SK-N-SH treated with all-trans-retinoic acid at 6 μM for 48 hours (cell line): ENCODE measurements around the gene TRIM40.

ENCODE experiments used
- ATAC-seq: fragments of 200-7000 bp; cut with Tn5 transposase; 3 replicates; pipeline ENCODE4 v1.9.1; 2020; ENCODE audit warnings: mild to moderate bottlenecking, moderate library complexity
- ARNTL ChIP-seq: fragments of 450-650 bp; formaldehyde crosslinking; IDR thresholded peaks from 2 replicates; pipeline ENCODE4 v1.5.0; 2020; ENCODE audit warnings: low read depth, mild to moderate bottlenecking, moderate library complexity, borderline replicate concordance
- BACH2 ChIP-seq: fragments of 250-450 bp; sonication (Bioruptor Pico); IDR thresholded peaks from 2 replicates; pipeline ENCODE4 v1.9.0; 2021; ENCODE audit warnings: mild to moderate bottlenecking, borderline replicate concordance
- CSDC2 ChIP-seq: fragments of 250-450 bp; sonication (Bioruptor Pico); IDR thresholded peaks from 2 replicates; pipeline ENCODE4 v1.5.0; 2020; ENCODE audit warnings: mild to moderate bottlenecking, moderate library complexity
- ESRRG ChIP-seq: fragments of 250-450 bp; sonication (Bioruptor Pico); IDR thresholded peaks from 2 replicates; pipeline ENCODE4 v1.6.1; 2021; ENCODE audit warnings: mild to moderate bottlenecking
- GLIS3 ChIP-seq: fragments of 250-450 bp; sonication (Bioruptor Pico); IDR thresholded peaks from 2 replicates; pipeline ENCODE4 v1.5.0; 2020; ENCODE audit warnings: mild to moderate bottlenecking, moderate library complexity
- ISL1 ChIP-seq: fragments of 250-450 bp; sonication (Bioruptor Pico); IDR thresholded peaks from 2 replicates; pipeline ENCODE4 v2.1.2; 2022; ENCODE audit warnings: mild to moderate bottlenecking, moderate library complexity
- OSR1 ChIP-seq: fragments of 250-450 bp; sonication (Bioruptor Pico); IDR thresholded peaks from 2 replicates; pipeline ENCODE4 v1.8.0; 2022; ENCODE audit warnings: moderate library complexity, mild to moderate bottlenecking, inconsistent platforms
- PPARA ChIP-seq: fragments of 250-450 bp; sonication (Bioruptor Pico); IDR thresholded peaks from 2 replicates; pipeline ENCODE4 v1.5.0; 2020; ENCODE audit warnings: mild to moderate bottlenecking, borderline replicate concordance
- SNAI2 ChIP-seq: fragments of 250-450 bp; sonication (Bioruptor Pico); IDR thresholded peaks from 2 replicates; pipeline ENCODE4 v1.5.0; 2020; ENCODE audit warnings: mild to moderate bottlenecking, moderate library complexity
- TCF4 ChIP-seq: fragments of 250-450 bp; sonication (Bioruptor Pico); IDR thresholded peaks from 2 replicates; pipeline ENCODE4 v1.8.0; 2021; ENCODE audit warnings: mild to moderate bottlenecking, moderate library complexity, borderline replicate concordance
- TOX ChIP-seq: fragments of 250-450 bp; sonication (Bioruptor Pico); IDR thresholded peaks from 2 replicates; pipeline ENCODE4 v1.8.0; 2021; ENCODE audit warnings: mild to moderate bottlenecking, moderate library complexity, borderline replicate concordance
- ZC3H10 ChIP-seq: fragments of 250-450 bp; sonication (Bioruptor Pico); IDR thresholded peaks from 2 replicates; pipeline ENCODE4 v1.5.1; 2021; ENCODE audit warnings: mild to moderate bottlenecking, moderate library complexity
- ZFP3 ChIP-seq: fragments of 250-450 bp; sonication (Bioruptor Pico); IDR thresholded peaks from 2 replicates; pipeline ENCODE4 v1.5.0; 2020; ENCODE audit warnings: mild to moderate bottlenecking, moderate library complexity
- ZFP30 ChIP-seq: fragments of 450-650 bp; formaldehyde crosslinking; IDR thresholded peaks from 2 replicates; pipeline ENCODE4 v1.5.0; 2022; ENCODE audit warnings: mild to moderate bottlenecking, moderate library complexity
- ZNF565 ChIP-seq: fragments of 450-650 bp; formaldehyde crosslinking; conservative IDR thresholded peaks from 2 replicates; pipeline ENCODE4 v1.5.0; 2020; ENCODE audit warnings: low read depth, mild to moderate bottlenecking, moderate library complexity
- TF ChIP-seq, protein P1 (sequence below): fragments of 250-450 bp; sonication (Bioruptor Pico); IDR thresholded peaks from 2 replicates; pipeline ENCODE4 v1.8.0; 2021; ENCODE audit warnings: low read depth, mild to moderate bottlenecking, moderate library complexity, borderline replicate concordance
- TF ChIP-seq, protein P2 (sequence below): fragments of 250-450 bp; sonication (Bioruptor Pico); IDR thresholded peaks from 2 replicates; pipeline ENCODE4 v1.8.0; 2020; ENCODE audit warnings: mild to moderate bottlenecking, moderate library complexity, borderline replicate concordance
- TF ChIP-seq, protein P3 (sequence below): fragments of 250-450 bp; sonication (Bioruptor Pico); IDR thresholded peaks from 2 replicates; pipeline ENCODE4 v1.5.1; 2020; ENCODE audit warnings: low read depth, mild to moderate bottlenecking, moderate library complexity

The TRIM40 gene

DNA sequence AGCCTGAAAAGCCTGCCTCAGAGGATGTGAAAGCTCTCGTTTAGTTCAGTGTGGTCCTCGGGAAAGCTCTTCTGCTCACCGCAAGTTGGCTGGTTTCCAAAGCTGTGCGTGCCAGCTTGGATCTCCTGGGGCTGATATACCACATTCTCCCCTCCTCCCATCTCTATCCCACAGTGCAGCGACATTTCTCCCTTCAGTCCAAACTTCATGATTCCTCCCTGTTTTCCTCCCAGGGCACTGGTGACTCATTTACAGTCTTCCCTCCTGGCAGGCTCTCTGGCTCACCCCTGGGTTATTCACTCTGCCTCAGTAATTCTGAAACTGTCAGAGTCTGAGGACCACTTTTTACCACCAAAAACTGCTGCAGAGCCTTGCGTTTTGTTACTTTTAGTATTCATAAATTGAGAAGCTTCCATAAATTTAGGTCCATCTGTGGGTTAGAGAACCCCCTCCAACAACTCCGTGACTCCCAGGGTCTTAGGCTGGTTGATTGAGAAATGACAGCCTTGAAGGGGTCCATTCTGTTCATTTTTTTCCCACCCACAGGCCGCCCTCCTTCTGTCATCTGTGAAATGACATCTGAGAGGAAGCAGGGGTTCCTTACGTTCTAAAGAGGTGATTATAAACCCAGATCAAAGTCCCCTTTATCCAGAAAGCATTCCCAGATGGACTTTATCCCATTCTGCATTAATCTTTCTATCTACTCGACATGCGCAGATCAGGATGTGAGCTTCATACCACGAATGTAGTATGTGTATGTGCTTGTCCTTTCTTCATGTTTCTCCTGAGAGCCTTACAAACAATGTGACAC is 19.0 kb downstream of the TRIM40 start:
- TF ChIP-seq, protein P1, sequence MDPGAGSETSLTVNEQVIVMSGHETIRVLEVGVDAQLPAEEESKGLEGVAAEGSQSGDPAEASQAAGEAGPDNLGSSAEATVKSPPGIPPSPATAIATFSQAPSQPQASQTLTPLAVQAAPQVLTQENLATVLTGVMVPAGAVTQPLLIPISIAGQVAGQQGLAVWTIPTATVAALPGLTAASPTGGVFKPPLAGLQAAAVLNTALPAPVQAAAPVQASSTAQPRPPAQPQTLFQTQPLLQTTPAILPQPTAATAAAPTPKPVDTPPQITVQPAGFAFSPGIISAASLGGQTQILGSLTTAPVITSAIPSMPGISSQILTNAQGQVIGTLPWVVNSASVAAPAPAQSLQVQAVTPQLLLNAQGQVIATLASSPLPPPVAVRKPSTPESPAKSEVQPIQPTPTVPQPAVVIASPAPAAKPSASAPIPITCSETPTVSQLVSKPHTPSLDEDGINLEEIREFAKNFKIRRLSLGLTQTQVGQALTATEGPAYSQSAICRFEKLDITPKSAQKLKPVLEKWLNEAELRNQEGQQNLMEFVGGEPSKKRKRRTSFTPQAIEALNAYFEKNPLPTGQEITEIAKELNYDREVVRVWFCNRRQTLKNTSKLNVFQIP (CRISPR knock-in tag): no peak
- TF ChIP-seq TCF4 (CRISPR knock-in tag) (no peak), ZFP30 (no peak), ISL1 (no peak), SNAI2 (no peak), ZFP3 (CRISPR knock-in tag) (no peak), PPARA (no peak), ZC3H10 (CRISPR knock-in tag) (no peak), BACH2 (CRISPR knock-in tag) (no peak), TOX (CRISPR knock-in tag) (no peak)
- TF ChIP-seq, protein P2, sequence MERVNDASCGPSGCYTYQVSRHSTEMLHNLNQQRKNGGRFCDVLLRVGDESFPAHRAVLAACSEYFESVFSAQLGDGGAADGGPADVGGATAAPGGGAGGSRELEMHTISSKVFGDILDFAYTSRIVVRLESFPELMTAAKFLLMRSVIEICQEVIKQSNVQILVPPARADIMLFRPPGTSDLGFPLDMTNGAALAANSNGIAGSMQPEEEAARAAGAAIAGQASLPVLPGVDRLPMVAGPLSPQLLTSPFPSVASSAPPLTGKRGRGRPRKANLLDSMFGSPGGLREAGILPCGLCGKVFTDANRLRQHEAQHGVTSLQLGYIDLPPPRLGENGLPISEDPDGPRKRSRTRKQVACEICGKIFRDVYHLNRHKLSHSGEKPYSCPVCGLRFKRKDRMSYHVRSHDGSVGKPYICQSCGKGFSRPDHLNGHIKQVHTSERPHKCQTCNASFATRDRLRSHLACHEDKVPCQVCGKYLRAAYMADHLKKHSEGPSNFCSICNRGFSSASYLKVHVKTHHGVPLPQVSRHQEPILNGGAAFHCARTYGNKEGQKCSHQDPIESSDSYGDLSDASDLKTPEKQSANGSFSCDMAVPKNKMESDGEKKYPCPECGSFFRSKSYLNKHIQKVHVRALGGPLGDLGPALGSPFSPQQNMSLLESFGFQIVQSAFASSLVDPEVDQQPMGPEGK: no peak
- TF ChIP-seq, protein P3, sequence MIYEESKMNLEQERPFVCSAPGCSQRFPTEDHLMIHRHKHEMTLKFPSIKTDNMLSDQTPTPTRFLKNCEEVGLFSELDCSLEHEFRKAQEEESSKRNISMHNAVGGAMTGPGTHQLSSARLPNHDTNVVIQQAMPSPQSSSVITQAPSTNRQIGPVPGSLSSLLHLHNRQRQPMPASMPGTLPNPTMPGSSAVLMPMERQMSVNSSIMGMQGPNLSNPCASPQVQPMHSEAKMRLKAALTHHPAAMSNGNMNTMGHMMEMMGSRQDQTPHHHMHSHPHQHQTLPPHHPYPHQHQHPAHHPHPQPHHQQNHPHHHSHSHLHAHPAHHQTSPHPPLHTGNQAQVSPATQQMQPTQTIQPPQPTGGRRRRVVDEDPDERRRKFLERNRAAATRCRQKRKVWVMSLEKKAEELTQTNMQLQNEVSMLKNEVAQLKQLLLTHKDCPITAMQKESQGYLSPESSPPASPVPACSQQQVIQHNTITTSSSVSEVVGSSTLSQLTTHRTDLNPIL (CRISPR knock-in tag): no peak
- peak; percentile 80 for ATAC-seq

DNA sequence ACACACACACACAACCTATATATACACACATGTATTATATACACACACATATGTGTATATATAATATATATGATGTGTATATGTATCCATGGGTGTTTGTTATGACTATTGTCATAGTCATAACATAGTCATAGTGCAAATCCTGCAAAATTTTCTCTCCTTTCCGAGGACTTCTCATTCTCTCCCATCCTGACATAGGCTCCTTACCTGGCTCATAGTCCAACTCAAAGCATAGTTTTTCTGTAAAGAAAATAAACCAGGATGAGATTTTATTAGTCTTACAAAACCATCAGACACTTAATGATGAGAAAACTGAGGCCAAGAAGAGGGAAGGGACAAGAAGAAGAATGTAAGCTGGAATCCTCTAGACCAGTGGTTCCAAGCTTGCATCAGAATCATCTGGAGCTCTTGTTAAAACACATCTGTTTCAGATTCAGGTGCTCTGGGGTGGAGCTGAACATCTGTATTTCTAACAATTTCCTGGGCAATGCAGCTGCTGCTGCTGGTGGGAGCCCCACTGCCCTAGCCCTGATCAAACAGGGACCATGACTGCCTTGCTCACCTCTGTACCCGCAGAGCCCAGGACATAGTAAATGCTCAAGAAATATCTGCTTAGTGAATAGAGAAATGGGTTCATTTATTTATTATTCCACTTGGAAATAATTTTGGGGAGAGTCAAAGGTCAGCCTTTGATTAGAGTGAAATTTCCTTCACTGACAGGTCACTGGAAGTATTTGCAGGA is 19.8 kb downstream of the TRIM40 start:
- no peak for ATAC-seq
- TF ChIP-seq, protein P1 (CRISPR knock-in tag): no peak
- no peak for TF ChIP-seq ESRRG (CRISPR knock-in tag)
- TF ChIP-seq, protein P3 (CRISPR knock-in tag): no peak
- TF ChIP-seq ZNF565 (CRISPR knock-in tag): no peak
- no peak for TF ChIP-seq TCF4 (CRISPR knock-in tag)
- TF ChIP-seq CSDC2 (CRISPR knock-in tag): no peak
- TF ChIP-seq ZFP30: no peak
- no peak for TF ChIP-seq ARNTL
- TF ChIP-seq SNAI2: no peak

DNA sequence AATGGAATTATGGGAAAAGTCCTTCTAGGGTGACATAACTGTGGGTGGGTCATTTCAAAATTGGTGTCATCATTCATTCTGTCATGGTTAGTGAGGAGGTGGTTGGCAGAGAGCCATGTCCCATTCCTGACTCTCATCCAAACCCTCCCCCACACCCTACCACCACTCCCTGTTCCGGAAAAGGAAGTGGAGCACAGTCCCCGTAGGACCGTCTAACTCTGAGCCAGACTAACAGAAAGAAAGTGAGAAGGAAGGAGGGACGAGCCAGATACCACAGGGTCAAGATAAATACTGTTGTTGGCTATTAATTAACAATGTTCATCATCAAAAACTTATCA is 20.3 kb downstream of the TRIM40 start:
- no peak for TF ChIP-seq SNAI2
- no peak for TF ChIP-seq ARNTL
- TF ChIP-seq CSDC2 (CRISPR knock-in tag): no peak
- no peak for ATAC-seq

DNA sequence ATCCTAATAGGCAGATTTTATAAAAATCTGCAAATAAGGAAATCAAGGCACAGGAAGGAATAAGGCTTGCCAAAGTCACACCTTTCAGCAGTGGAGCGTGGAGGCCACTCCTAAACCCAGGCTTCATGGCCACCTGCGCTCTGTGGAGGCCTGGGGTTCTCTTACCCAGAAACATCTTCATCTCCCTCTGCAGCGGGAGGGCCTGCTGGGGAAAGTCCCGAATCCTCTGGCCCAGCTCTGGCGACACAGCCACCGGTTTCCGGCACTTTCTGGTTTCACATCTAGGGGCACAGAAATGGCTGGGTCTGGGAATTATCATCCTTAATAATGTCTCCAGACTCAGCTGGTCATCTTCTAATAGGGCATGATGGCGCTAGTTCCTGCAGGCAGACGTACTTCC is 20.8 kb downstream of the TRIM40 start:
- no peak for ATAC-seq
- TF ChIP-seq OSR1: no peak
- TF ChIP-seq, all 23 proteins: peak for 0

DNA sequence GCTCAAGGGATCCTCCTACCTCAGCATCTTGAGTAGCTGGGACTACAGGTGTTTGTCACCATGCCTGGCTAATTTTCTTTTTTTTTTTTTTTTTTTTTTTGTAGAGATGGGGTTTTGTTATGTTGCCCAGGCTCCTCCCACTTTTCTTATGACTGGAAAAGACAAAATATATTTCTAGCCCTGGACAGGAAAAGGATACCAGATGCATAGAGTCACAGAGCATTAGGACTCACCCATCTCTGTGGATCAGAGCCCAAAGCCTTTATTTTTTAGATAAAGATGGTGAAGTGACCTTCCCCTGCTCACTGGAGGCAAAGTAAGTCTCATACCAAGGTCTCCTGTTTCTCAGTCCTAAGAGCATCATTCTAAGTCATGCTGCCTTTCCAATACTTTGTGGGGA is 21.6 kb downstream of the TRIM40 start:
- TF ChIP-seq GLIS3 (no peak), OSR1 (no peak), TOX (CRISPR knock-in tag) (no peak), ESRRG (CRISPR knock-in tag) (no peak), PPARA (no peak)
- TF ChIP-seq, all 23 proteins: peak for 0
- no peak for ATAC-seq
